Brain microvascular endothelial cell (primary cell): ENCODE measurements around the gene HMGN3.

ENCODE experiments used
- DNase-seq: peaks from one replicate; pipeline ENCODE4 v3.0.0-alpha.2; 2020
- H3K27ac ChIP-seq: fragments of 250-450 bp; sonication (Bioruptor Pico); 2 replicates; pipeline ENCODE4 v1.5.1; 2020; ENCODE audit warnings: mild to moderate bottlenecking, moderate library complexity
- H3K27me3 ChIP-seq: fragments of 250-450 bp; sonication (Bioruptor Pico); replicated peaks from 2 replicates; pipeline ENCODE4 v1.5.1; 2020; ENCODE audit warnings: mild to moderate bottlenecking
- H3K36me3 ChIP-seq: fragments of 250-450 bp; sonication (Bioruptor Pico); replicated peaks from 2 replicates; pipeline ENCODE4 v1.5.1; 2020; ENCODE audit warnings: mild to moderate bottlenecking
- H3K4me3 ChIP-seq: 2 replicates; pipeline ENCODE4 v1.5.1; 2011; ENCODE audit warnings: low read depth, mild to moderate bottlenecking, control low read depth, low read length, moderate library complexity
- in situ Hi-C: cut with HindIII; loops from 2 replicates; pipeline ENCODE4 v1.10.0; 2017; ENCODE audit warnings: low sequenced_read_pairs, low pct_ligation_motif_present
- TF ChIP-seq, protein P1 (sequence below): IDR thresholded peaks from 2 replicates; pipeline ENCODE4 v1.5.1; 2011; ENCODE audit warnings: low read depth, mild to moderate bottlenecking, moderate library complexity, low read length, control low read depth, inconsistent platforms; ENCODE audit errors: missing control alignments

The HMGN3 gene

DNA sequence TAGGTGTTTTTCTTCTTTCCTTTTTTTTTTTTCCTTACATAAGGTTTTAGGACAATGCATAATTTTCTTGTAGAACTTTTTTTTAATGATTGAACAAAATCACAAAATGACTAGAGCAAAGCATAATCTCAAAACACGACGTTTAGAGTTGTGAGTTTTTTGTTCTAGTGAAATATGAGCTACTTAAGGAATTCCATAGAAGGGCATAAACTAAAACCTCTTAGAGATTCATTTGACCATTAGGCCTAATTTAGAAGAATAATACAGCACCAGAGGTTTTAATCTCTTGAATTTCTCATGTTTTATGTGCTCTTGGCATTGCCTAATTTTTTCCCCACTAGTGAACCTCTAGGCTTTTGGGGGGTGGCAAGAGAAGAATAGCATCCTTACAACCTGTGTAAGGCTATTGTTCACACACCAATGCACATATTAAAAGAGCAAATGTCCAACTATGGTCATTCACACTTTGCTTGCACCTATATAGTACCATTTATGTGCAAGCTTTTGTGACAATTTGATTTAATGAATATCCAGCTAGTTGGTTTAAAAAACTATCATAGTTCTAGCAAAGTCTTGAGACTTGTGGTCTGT, 44.6 kb downstream of the HMGN3 start:
- Histone ChIP-seq H3K4me3 (no peak overlapping the region), H3K27ac (no peak overlapping the region), H3K36me3 (no peaks in the 10 kb centered on the region), H3K27me3 (no peaks in the 10 kb centered on the region)
- TF ChIP-seq, protein P1, sequence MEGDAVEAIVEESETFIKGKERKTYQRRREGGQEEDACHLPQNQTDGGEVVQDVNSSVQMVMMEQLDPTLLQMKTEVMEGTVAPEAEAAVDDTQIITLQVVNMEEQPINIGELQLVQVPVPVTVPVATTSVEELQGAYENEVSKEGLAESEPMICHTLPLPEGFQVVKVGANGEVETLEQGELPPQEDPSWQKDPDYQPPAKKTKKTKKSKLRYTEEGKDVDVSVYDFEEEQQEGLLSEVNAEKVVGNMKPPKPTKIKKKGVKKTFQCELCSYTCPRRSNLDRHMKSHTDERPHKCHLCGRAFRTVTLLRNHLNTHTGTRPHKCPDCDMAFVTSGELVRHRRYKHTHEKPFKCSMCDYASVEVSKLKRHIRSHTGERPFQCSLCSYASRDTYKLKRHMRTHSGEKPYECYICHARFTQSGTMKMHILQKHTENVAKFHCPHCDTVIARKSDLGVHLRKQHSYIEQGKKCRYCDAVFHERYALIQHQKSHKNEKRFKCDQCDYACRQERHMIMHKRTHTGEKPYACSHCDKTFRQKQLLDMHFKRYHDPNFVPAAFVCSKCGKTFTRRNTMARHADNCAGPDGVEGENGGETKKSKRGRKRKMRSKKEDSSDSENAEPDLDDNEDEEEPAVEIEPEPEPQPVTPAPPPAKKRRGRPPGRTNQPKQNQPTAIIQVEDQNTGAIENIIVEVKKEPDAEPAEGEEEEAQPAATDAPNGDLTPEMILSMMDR, result no peak
- in situ Hi-C loops, result no loop called here
- no peak for DNase-seq

DNA sequence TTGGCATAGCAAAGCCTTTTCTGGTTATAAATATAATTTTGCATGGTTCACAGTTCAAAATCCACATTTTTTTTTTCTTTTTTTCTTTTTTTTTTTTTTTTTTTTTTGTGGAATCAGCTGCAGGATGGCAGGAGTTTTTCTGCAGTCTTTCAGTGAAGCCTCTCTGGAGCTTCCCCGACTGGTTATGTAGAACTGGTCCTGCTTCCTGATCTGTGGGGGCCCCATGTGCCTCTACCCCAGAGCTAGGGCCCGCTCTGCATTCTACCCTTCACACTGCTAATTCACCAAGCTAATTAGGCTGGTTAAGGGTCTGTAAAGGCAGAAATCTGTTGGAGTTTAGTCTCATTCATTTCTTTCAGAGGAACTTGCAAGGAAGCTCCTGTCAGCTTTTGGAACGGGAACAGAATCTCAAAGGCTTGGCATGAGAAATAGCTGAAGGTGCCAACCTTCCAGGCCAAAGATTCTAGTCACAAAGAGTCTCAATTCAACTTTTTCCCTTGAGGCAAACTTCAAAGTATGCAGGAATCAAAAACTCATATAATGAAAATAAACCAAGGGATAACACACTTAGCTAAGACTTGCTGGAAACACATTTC, 45.5 kb downstream of the HMGN3 start:
- Histone ChIP-seq H3K4me3 (no peak overlapping the region), H3K27me3 (no peaks in the 10 kb centered on the region), H3K36me3 (no peaks in the 10 kb centered on the region), H3K27ac (no peak overlapping the region)
- in situ Hi-C loops, result no loop called here
- DNase-seq, result no peak
- TF ChIP-seq, protein P1, result no peak

- no peaks in the 10 kb centered on the region for H3K36me3 ChIP-seq
- H3K4me3 ChIP-seq, result no peak overlapping the region
- no peak for DNase-seq
- no peaks in the 10 kb centered on the region for H3K27me3 ChIP-seq
- no peak overlapping the region for H3K27ac ChIP-seq
- in situ Hi-C loops, result no loop called here
- TF ChIP-seq, protein P1, result no peak
Observed at GRCh38 chr6:79188107-79188506, 46.4 kb downstream of the HMGN3 start.

- no peaks in the 10 kb centered on the region for H3K36me3 ChIP-seq
- H3K27ac ChIP-seq, result no peak overlapping the region
- H3K27me3 ChIP-seq, result no peaks in the 10 kb centered on the region
- TF ChIP-seq, protein P1, result no peak
- in situ Hi-C loops, result no loop called here
- no peak for DNase-seq
- H3K4me3 ChIP-seq, result no peak overlapping the region
Observed at GRCh38 chr6:79186564-79186963, 47.9 kb downstream of the HMGN3 start.

- H3K27ac ChIP-seq, result no peak overlapping the region
- no peaks in the 10 kb centered on the region for H3K27me3 ChIP-seq
- in situ Hi-C loops, result no loop called here
- no peaks in the 10 kb centered on the region for H3K36me3 ChIP-seq
- H3K4me3 ChIP-seq, result no peak overlapping the region
- DNase-seq, result no peak
- TF ChIP-seq, protein P1, result no peak
Observed at GRCh38 chr6:79184641-79185040, 49.8 kb downstream of the HMGN3 start.

GRCh38 chr6:79184086-79184485, 50.4 kb downstream of the HMGN3 start:
- H3K36me3 ChIP-seq, result no peaks in the 10 kb centered on the region
- H3K27me3 ChIP-seq, result no peaks in the 10 kb centered on the region
- TF ChIP-seq, protein P1, result no peak
- H3K4me3 ChIP-seq, result no peak overlapping the region
- no peak for DNase-seq
- in situ Hi-C loops, result no loop called here
- H3K27ac ChIP-seq, result no peak overlapping the region
